Dedifferentiated amniotic fluid mesenchymal stem cell (primary cell): ENCODE data around the gene HMGN1.

Source experiments
- DNase-seq: peaks from one replicate; pipeline ENCODE4 v3.0.0-alpha.2; 2016; ENCODE audit errors: extremely low spot score

The HMGN1 gene

DNA sequence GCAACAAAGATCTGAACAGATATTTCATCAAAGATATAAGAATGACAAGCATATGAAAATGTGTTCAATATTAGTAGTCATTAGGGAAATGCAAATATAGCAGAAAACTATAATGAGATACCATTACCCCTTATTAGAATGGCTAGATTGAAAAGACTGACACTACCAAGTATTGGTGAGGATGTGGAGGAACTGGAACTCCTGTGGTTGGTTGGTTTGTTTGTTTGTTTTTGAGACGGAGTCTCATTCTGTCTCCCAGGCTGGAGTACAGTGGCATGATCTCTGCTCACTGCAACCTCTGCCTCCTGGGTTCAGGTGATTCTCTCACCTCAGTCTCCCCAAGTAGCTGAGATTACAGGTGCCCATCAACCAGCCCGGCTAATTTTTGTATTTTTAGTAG lies 18.9 kb upstream of the HMGN1 start:
- no peak for DNase-seq

DNA sequence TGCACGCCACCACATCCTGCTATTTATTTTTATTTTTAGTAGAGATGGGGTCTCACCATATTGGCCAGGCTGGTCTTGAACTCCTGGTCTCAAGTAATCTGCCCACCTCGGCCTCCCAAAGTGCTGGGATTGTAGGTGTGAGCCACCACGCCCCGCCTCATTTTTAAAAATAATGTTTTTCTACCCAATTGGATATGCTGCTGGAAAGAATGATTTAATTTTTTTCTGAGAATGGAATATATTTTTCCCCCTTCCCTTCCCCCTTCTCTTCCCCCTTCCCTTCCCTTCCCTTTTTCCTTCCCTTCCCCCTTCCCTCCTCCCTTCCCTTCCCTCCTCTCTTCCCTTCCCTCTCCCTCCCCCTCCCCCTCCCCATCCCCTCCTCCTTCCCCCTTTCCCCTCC lies 17.7 kb upstream of the HMGN1 start:
- DNase-seq, result no peak

DNA sequence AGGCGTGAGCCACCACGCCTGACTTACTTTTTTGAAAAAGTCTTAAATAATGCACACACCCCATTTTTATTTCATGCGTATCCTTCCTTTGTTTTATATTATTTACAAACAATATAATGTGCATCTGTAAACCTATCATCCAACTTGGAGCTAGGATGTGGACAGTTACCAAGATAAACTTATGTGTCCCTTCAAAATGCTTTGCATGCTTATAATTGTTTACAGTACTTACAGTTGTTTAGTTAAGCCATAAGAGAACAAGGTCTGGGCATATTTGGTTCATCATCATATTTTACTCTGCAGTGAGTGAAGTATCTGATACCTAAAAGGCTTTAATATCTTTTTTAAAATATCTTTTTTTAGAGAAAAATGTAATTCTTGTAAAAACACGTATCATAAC lies 16.1 kb upstream of the HMGN1 start:
- no peak for DNase-seq

DNA sequence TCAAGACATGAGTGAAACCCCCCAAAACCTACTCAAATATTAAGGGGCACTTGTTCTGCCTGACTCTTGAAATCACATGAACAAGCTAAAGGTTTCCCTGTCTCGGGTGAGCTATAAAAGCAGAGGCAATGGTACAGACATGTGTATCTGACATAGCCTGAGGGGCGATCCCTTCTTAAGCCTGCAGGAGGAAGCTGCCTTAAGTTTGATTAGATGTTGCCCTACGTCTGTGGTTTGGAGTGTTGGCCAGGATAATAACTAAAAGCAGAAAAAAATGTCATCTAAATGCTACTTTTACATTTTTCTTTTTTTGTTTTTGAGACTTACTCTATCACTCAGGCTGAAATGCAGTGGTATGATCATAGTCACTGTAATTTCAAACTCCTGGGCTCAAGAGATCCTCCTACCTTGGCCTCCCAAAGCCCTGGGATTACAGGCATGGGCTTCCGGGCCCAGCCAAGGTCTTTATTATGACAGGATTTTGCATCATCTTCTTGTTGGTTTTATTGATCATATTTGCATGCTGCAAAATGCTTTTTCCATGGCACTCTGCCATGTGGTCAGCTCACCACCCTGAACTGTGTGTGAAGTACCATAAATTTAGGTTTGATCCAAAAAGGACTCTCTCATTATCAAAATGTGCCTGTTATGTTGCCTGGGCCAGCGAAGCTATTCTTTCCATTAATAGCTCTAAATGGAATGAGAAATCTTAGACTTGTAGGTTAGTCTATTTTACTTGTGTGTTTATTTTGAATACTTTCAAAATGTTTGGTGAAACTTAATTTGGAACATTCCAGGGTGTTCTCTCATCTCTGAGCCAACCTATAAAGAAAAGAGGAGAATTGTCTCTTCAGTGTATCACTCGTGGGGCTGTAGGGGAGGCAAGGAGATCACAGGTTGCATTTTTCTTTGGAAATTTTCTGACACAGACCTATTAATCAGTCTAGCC lies 15.0 kb upstream of the HMGN1 start:
- peak; percentile 25 for DNase-seq

DNA sequence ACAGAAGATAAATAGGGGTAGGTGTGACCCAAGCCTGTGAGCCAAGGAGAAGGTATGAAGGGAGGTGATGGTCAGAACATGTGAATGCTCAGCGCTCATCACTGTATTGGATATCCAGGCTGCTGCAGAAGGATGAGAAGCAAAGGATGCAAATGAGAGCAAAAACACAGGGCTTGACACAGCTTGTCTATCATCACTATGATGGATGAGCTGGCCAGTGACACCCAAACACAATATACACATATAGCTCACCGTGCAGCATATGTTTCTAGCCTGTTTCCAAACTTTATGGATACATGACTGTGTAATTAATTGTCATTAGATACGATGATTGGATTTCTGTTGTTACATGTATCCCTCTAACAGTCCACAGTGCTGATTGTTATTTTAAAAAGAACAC lies 13.8 kb upstream of the HMGN1 start:
- no peak for DNase-seq

DNA sequence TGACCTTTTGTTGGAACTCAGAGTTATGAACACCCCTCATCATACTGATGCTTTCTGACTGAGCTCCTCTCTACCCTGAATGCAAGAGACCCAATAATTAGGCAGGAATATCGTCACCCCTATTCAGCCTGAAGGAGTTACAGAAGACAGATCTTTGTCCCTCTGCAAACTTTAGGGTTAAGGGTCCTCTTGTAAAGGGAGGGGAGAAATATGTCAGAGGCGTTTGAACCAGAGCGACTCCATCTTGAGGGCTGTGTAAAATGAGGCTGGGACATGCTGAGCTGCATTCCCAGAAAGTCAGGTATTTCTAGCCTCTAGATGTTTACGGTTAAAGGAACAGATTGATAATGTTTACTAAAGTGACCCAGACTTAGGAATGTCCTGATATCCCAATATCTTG lies 10.5 kb upstream of the HMGN1 start:
- DNase-seq, result no peak

DNA sequence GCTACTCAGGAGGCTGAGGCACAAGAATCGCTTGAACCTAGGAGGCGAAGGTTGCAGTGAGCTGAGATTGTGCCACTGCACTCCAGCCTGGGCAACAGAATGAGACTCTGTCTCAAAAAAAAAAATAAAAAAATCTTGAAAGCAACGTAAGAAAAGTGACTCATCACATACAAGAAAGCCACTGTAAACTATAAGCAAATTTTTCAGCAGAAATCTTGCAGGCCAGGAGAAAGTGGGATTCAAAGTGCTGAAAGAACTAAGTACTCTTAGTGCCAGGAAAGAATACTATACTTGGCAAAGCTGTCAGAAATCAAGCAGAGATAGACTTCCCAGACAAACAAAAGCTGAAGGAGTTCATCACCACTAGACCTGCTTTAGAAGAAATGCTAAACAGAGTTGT lies 4.4 kb upstream of the HMGN1 start:
- no peak for DNase-seq

DNA sequence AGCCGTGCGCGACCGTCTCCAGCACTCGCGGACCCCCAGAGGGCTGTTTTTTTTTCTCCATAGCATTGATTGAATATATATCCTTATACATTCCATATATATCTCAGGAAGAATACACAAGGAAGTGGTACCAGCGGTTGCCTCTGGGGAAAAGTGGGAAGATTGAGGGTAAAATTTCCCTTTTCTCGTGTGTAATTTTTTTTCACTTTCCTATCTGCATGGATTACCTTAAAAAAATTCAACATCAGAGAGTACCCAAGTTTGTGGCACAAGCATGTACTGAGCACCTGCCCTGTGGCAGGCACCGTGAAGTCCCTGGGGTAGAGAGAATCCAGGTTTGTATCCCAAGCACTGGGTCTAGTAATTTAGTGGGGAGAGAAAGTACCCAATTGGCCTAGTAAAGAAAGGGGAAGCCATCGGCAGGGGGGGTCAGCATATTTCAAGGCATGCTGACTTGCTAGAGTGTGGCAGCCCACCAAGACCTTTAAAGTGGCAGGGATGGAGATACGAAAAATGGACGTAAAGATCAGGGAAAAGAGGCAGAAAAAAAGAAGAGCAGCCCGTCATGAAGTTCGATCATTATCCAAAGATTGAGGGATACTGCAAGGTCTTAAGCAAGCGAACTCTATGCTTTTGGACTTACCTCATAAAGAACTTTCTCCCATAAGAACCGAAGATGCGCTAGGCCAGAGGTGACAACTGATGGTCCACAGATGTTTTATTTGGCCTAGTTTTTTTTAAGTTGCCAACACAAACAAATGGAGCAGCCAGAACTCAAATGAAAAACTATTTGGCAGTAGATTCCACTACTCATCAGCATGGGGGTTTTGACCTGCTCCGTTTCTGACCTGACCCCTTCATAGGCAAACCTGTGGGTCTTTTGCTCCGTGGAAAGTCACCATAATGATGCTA lies 1.5 kb upstream of the HMGN1 start:
- no peak for DNase-seq

DNA sequence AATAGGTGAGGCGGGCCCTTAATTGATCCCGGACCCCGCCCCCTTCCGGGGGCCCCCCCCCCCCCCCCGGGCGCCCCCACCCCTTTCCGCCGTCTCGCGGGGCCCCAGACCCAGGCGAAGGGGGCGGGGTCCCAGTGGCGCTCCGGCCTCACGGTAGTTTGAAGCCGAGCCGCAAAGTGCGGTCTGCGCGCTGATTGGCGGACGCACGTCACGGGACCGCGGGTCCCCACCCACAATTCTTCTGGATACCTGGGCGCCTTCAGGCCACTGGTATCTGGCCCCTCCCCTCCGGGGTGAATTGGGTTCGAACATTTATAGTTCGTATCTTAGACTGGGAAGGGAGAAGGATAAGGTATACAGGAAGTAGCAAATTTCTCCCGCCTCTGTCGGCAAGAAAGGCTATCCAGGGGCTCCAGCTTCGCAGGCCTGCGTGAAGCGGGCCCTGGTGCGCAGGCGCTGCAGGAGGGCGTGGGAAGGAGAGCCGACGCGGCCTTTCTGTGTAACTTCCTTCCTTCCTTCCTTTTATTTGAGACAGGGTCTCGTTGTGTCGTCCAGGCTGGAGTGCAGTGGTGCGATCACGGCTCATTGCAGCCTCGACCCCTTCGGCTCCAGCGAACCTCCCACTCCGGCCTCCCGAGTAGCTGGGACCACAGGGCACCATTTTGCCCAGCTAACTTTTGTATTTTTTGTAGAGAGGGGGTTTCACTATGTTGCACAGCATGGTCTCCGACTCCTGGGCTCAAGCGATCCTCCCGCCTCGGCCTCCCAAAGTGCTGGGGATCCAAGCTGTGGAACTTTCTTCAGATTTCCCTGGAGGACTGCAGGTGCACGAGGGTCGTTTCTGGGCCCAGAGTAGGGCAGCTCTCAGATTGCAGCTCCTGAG lies 564 bp upstream of the HMGN1 start:
- peak; percentile 92 for DNase-seq

DNA sequence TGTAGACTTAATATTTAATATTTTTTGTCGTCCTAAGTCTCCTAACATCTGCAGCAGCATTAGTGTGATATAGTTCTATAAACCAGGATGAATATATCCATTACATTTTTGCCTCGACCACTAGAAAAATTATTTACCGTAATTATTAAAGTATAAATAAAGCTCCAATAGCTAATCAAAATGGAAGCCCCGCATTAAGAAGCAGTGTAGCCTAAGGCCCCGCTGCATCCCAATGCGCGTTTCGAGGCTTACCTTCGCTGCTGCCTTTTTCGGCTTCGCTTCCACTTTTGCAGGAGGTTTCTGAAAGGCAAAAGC lies 891 bp downstream of the HMGN1 start:
- no peak for DNase-seq

DNA sequence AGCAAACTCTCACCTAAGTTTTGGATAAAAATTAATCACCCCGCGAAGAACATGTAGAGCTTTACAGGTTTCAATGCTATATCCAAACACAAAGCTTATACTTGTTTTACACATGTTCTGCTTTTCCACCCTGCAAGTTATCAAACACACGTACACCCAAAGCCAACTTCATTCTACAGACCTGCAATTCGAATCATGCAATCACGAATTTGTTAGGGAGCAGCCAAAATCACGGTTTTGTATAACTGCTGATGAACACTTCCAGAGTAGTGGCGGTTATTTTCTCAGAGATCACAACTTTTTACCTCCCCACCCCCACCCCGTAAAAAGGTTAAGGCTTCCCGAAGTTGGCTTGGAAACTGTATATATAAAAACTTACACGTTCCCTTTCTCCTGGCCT lies 1.4 kb downstream of the HMGN1 start:
- no peak for DNase-seq

DNA sequence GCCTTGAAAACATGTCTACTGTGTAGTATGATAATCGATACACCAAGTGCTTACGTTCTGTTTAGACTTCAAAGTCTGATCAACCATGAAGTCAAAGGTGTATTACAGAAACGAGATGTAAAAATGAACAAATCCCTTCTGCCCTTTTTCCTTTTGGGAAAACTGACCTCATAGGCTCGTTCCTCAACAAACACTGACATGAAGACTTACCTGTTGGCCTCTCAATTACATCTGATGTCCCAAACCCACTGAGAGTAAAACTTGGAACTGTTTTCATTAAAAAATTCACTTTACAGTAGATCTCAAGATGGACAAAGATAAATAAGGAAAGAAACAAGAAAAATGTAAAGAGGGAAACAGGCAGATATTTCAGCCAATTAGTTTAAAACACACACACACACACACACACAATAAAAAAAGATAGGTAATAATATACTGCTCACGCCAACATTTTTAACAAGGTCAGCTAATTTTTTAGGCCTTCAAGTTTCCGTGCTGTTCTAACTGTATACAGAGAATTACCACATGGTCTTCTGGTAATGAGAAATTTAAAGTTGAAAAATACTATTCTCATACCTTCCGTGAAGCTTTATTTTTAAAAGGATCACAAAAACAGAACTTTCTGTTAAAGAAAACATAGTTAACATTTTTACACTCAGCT lies 2.1 kb downstream of the HMGN1 start:
- DNase-seq, result no peak

DNA sequence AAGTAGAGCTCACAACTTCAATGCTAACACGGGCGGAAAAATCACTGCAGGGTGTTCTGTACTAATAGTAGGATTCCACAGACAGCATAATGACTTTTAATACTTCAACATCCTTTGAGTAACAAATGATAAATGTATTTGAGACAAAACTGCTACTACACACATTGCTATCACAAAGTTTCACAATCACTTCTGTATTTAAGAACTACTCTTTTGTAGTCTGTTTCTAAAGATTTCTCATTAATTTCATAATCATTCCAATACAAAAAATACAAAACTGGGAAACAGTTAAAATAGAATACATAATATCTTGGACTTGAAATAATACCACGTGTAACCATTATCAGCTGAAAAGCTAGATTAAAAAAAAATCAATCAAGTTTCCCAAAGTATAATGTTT lies 2.7 kb downstream of the HMGN1 start:
- DNase-seq, result no peak

DNA sequence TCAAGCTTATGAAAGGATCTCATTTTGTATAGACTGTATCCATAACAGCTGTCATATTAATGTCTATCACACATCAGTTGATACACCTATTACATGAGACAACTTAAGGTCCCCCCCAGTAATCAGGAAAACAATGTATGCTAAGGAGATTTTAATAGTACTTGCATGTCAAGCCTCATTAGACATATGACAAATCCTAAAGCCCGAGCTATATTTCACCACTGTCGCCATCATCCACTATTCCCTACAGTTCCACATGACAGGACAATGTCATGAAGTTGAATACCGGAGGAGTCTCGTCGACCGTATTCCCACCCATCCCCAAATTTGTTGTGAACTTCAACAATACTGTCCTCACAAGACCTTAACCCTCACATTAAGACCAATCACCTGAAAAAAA lies 3.4 kb downstream of the HMGN1 start:
- no peak for DNase-seq

DNA sequence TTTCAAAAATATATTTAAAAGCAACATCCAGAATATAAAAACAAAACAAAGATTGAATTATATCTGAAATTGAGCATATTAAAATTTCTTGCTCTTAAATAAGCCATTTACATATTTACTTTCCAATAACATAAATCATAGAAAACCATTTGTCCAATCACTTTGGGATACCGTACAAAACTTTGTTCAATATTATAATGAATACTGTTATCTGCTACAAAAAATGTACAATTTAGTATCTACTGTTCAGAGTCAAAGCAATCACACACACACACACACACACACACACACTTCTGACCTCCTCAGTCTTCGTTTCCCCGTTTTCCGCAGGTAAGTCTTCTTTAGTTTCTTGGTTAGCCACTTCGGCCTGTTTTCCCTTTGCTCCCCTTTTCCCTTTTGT lies 4.0 kb downstream of the HMGN1 start:
- no peak for DNase-seq

DNA sequence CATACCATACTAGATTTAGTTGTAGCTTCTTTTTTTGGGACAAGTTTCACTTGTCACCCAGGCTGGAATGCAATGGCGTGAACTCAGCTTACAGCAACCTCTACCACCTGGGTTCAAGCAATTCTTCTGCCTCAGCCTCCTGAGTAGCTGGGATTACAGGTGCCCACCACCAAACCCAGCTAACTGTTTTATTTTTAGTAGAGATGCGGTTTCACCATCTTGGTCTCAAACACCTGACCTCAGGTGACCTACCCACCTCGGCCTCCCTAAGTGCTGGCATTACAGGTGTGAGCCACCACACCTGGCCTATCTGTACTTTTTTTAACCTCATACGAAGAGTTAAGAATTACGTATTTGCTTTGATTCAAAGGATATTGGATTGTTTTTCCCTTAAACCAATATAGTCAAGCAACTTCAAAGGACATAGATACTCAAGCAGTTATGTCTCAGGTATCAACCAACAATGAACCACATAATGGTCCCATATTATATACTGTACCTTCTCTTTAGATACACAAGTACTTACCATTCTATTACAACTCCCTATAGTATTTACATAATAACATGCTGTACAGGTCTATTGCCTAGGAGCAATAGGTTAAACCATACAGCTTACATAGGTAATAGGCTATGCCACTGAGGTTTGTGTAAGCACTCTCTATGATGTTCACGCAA lies 7.5 kb downstream of the HMGN1 start:
- no peak for DNase-seq

DNA sequence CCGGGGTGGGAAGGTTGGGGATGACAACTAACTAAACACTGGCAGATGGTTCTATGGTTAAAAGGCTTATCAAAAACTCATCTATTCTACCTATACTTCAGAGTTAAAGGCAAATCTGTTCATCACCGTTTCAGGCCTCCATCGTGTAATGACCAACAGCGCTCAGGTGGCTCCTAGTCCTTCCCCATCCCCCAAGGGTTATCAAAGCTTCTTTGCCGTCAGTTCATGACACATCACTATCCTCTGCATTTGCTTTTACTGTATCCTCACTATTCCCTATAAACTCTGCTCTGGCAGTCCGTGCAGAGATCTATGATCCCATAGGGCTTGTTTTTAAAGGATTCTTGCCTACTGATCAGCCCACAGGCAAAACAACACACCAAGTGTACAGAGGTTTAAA lies 8.2 kb downstream of the HMGN1 start:
- DNase-seq, result no peak

DNA sequence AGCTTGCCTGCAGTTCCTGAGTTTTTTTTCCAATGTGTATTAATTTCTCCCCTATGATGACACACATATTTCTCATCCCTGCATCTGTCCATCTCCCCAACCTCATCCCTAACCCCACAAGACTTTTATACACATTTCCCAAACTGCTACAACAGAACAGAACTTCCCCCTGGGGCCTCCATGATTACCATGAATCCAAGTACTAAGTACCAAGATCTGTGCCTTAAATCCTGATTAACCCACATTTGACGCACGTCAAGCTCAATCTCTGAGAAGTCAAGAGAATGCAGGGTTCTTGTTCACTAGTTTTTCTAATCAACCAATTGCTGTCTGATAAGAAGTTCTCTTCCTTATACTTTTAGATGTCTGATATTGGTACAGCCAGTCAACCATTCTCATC lies 9.7 kb downstream of the HMGN1 start:
- no peak for DNase-seq

DNA sequence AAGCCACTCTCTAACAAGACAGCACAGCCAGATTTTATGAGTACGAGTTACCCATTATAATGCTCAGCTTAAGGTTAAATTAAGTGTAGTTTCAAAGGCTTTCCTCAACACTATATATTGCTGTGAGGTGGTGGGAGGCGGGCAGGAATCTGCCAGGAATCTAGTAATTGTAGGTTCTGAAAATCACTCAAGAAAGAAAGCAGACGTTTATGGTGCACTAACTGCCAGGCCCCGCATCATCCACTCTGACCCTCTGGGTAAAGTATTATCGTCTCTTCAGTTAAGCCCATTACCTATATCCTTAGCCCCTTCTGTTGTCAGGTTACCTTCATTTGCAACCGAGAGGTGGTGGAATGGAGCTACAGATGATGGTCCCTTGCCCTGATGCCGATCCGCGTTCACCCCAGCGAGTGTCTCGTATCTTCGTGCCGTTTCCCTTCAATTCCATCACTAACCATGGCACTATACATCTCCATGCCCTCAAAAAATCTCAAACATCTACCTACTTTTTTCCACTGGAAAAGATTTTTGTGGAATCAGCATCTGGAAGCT lies 12.4 kb downstream of the HMGN1 start:
- no peak for DNase-seq

DNA sequence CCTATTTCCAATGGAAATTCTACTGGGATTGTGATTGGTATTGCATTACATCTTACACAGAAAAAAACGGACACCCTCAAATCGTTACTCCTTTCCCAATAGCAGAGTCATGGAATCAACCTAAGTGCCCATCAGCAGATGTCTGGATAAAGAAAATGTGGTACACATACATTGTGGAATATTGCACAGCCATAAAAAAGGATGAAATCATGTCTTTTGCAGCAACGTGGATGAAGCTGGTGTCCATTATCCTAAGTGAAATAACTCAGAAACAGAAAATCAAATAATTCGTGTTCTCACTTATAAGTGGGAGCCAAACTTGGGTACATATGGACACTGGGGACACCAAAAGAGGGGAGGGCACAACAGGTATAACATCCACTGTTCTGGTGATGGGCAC lies 14.3 kb downstream of the HMGN1 start:
- no peak for DNase-seq

DNA sequence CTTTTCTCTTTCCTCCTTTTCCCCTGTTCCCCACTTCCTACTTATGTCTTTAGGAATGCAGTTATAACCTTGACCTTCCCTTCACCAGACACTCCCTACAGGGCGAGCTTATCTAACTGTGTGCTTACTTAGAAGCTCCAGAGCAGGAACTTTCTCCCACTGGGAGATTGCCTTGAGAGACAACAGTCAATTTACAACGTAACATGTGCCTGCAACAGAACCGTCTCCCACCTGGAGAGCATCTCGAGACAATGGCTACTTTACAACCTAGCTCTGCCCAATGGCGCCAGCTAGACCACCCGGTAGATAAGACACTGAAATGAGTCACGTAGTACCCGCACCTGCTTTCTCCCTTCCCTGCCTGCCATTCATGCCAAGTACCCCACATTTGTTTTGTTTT lies 16.7 kb downstream of the HMGN1 start:
- DNase-seq, result no peak
